Neuronal stem cell (in vitro differentiated cells): ENCODE results near the gene SIRT2.

Experiments used
- DNase-seq: peaks from one replicate; pipeline ENCODE4 v3.0.0-alpha.2; 2013; ENCODE audit warnings: low spot score
- H2AFZ ChIP-seq: one replicate; pipeline ENCODE4 v1.6.1; 2013; ENCODE audit warnings: mild to moderate bottlenecking, low read length, inconsistent platforms
- H2AK5ac ChIP-seq: 2 replicates; pipeline ENCODE4 v1.6.1; 2013; ENCODE audit warnings: low read depth, mild to moderate bottlenecking, inconsistent platforms, low read length, moderate library complexity, mixed read lengths
- H2BK120ac ChIP-seq: 2 replicates; pipeline ENCODE4 v1.6.1; 2013; ENCODE audit warnings: low read depth, mild to moderate bottlenecking, inconsistent platforms, low read length, moderate library complexity, mixed read lengths
- H2BK12ac ChIP-seq: one replicate; pipeline ENCODE4 v1.6.1; 2013; ENCODE audit warnings: low read length, inconsistent platforms
- H2BK15ac ChIP-seq: 2 replicates; pipeline ENCODE4 v1.6.1; 2013; ENCODE audit warnings: mild to moderate bottlenecking, low read length, inconsistent platforms, mixed read lengths
- H2BK5ac ChIP-seq: one replicate; pipeline ENCODE4 v1.6.1; 2013; ENCODE audit warnings: inconsistent platforms, mild to moderate bottlenecking, low read length, moderate library complexity
- H3K14ac ChIP-seq: one replicate; pipeline ENCODE4 v1.6.1; 2013; ENCODE audit warnings: low read length, inconsistent platforms
- H3K18ac ChIP-seq: 2 replicates; pipeline ENCODE4 v1.6.1; 2013; ENCODE audit warnings: low read length, inconsistent platforms
- H3K23ac ChIP-seq: 2 replicates; pipeline ENCODE4 v1.6.1; 2013; ENCODE audit warnings: low read depth, mild to moderate bottlenecking, mixed read lengths, low read length, inconsistent platforms; ENCODE audit not compliant: poor library complexity
- H3K27ac ChIP-seq: replicated peaks from 3 replicates; pipeline ENCODE4 v1.5.1; 2013; ENCODE audit warnings: low read length, inconsistent platforms
- H3K27me3 ChIP-seq, 3 experiments: 2 replicates each; pipeline ENCODE4 v1.6.1; 2013; ENCODE audit warnings: low read length in 3 of 3, mild to moderate bottlenecking in 2 of 3, inconsistent platforms in 1 of 3, low read depth in 1 of 3, mixed read lengths in 1 of 3, moderate library complexity in 1 of 3; ENCODE audit not compliant: control insufficient read depth in 3 of 3, insufficient read depth in 3 of 3
- H3K36me3 ChIP-seq, 2 donors: replicated peaks in 1 of 2; 2 replicates each; pipeline ENCODE4 v1.6.1; 2013; ENCODE audit warnings: low read length in 2 of 2; ENCODE audit not compliant: control insufficient read depth in 2 of 2, insufficient read depth in 2 of 2
- H3K4ac ChIP-seq: 2 replicates; pipeline ENCODE4 v1.6.1; 2013; ENCODE audit warnings: inconsistent platforms, mild to moderate bottlenecking, low read length, moderate library complexity
- H3K4me1 ChIP-seq, 2 donors: 1 replicate in 1 of 2; 2 replicates in 1 of 2; pipeline ENCODE4 v1.6.1; 2013; ENCODE audit warnings: low read length in 2 of 2, low read depth in 1 of 2; ENCODE audit not compliant: control insufficient read depth in 2 of 2, insufficient read depth in 1 of 2
- H3K4me2 ChIP-seq: one replicate; pipeline ENCODE4 v1.6.1; 2013; ENCODE audit warnings: mild to moderate bottlenecking, low read length, inconsistent platforms; ENCODE audit not compliant: insufficient read depth, poor library complexity, severe bottlenecking
- H3K4me3 ChIP-seq, 2 donors: 2 replicates each; pipeline ENCODE4 v1.5.1; 2013; ENCODE audit warnings: low read length in 2 of 2, mild to moderate bottlenecking in 2 of 2, inconsistent platforms in 1 of 2, moderate library complexity in 1 of 2
- H3K79me1 ChIP-seq: one replicate; pipeline ENCODE4 v1.6.1; 2013; ENCODE audit warnings: low read depth, mild to moderate bottlenecking, inconsistent platforms, low read length, moderate library complexity
- H3K9ac ChIP-seq: one replicate; pipeline ENCODE4 v1.6.1; 2013; ENCODE audit warnings: mild to moderate bottlenecking, low read depth, low read length, inconsistent platforms; ENCODE audit not compliant: poor library complexity
- H3K9me3 ChIP-seq, 2 donors: replicated peaks in 1 of 2; 2 replicates each; pipeline versions ENCODE3 to v1.6.1; 2013; ENCODE audit warnings: low read length in 2 of 2, mild to moderate bottlenecking in 2 of 2, inconsistent platforms in 1 of 2, low read depth in 1 of 2, mixed read lengths in 1 of 2, moderate library complexity in 1 of 2; ENCODE audit not compliant: control insufficient read depth in 2 of 2, insufficient read depth in 1 of 2
- H4K8ac ChIP-seq: one replicate; pipeline ENCODE4 v1.6.1; 2013; ENCODE audit warnings: low read depth, mild to moderate bottlenecking, inconsistent platforms, low read length, moderate library complexity
- H4K91ac ChIP-seq: one replicate; pipeline ENCODE4 v1.6.1; 2013; ENCODE audit warnings: low read length, low read depth, mild to moderate bottlenecking, inconsistent platforms; ENCODE audit not compliant: poor library complexity
- WGBS, 2 donors: extraction: QIAGEN DNeasy Blood & Tissue Kit; methylation state at CpG; one replicate each; pipeline ENCODE4 v1.1.7; 2013; ENCODE audit warnings: missing lambda C conversion rate in 2 of 2, mixed read lengths in 1 of 2; ENCODE audit not compliant: insufficient read length in 2 of 2, insufficient replicate concordance in 1 of 2; ENCODE audit errors: extremely low coverage in 2 of 2; 5-methylcytosine and 5-hydroxymethylcytosine counted together

SIRT2 gene

DNA sequence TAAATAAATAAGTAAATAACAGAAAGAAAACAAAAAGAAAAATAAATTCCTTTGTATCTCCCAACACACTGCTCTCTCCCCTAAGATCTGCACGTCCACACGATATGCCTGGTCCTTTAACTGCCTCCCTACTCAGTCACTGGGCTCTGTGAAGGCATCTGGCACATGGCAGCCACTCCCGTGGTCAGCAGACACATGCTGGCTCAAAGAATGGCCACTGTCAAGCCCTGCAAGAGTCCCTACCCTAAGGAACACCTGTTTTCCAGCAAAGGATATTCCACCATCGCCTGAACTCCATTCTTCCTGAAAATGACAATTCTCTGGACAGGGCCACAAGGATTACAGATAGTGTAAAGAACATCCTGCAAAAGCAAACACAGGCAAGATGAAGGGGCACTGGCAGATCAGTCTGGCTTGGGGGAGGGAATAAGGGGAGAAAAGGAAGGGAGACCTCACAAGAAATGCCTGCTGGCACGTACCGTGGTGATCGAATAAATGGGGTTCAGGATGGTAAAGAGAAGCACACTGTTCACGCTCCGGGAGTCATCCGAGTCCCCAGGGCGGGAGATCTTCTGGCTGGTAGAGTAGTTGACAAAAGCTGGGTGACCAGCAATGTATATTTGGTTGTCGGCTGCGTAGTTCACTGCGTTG, 53.9 kb downstream of the SIRT2 start:
- Histone ChIP-seq H3K4me2 (no peak overlapping the region), H4K8ac (no peak overlapping the region), H3K27me3 (no peaks in the 10 kb centered on the region), H3K36me3 (peaks cover 64 to 85% of the 10 kb centered on the region in 2 donors), H3K27ac (no peak overlapping the region), H3K23ac (no peak overlapping the region), H2AFZ (no peak overlapping the region), H3K4me3 (no peak overlapping the region), H2BK5ac (no peak overlapping the region), H3K4ac (no peak overlapping the region), H2AK5ac (no peak overlapping the region), H2BK15ac (no peak overlapping the region), H4K91ac (no peak overlapping the region), H3K18ac (no peak overlapping the region), H2BK12ac (no peak overlapping the region), H3K4me1 (peaks cover 7 to 9% of the 10 kb centered on the region in 2 donors), H3K14ac (no peak overlapping the region), H2BK120ac (no peak overlapping the region), H3K9me3 (no peaks in the 10 kb centered on the region), H3K9ac (no peak overlapping the region), H3K79me1 (peaks cover 12% of the 10 kb centered on the region)
- DNase-seq: no peak
- WGBS, 2 donors: no CpG with 5 or more reads among the region's 14 CpGs

DNA sequence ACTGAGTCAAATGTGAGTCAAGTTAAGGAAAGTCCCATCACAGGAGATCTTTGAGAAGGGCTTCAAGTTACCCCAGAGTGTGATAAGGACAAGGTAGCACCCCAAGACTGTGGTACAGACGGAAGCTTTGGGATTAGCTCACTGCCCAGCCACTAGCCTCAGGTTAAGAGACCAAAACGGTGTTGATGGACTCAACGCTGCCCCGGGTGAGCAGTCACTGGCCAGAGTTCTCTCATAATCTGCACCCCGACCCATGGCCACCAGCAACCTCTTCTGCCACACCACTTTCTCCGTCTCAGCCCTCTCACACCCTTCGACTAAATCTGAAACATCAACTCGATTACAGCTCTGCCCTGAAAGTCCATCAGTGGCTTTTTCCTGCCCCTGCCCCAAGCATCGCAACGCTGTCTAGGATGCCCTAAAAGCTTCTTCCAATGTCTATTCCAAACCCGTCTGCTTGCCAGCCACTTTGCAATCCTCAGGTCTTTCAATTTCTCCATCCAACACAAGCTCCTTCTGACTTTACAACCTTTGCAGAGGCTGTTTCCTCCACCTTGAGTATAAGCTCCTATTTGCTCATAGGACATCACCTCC, 55.2 kb downstream of the SIRT2 start:
- WGBS, 2 donors: no CpG with 5 or more reads among the region's 11 CpGs
- H2AFZ ChIP-seq: no peak overlapping the region
- H3K14ac ChIP-seq: no peak overlapping the region
- no peak overlapping the region for H2AK5ac ChIP-seq
- H2BK12ac ChIP-seq: no peak overlapping the region
- no peak overlapping the region for H4K91ac ChIP-seq
- H3K36me3 ChIP-seq: peaks cover 74 to 99% of the 10 kb centered on the region in 2 donors
- no peak overlapping the region for H3K18ac ChIP-seq
- peak overlapping the region; percentile 0 for H2BK5ac ChIP-seq
- H3K79me1 ChIP-seq: peaks cover 12% of the 10 kb centered on the region
- H3K23ac ChIP-seq: no peak overlapping the region
- no peak overlapping the region for H3K4ac ChIP-seq
- H2BK15ac ChIP-seq: no peak overlapping the region
- H3K27ac ChIP-seq: no peak overlapping the region
- H3K9ac ChIP-seq: no peak overlapping the region
- H3K4me2 ChIP-seq: no peak overlapping the region
- H3K27me3 ChIP-seq: no peaks in the 10 kb centered on the region
- H3K4me1 ChIP-seq: peaks cover 7 to 9% of the 10 kb centered on the region in 2 donors
- H3K4me3 ChIP-seq: no peak overlapping the region
- no peak for DNase-seq
- no peaks in the 10 kb centered on the region for H3K9me3 ChIP-seq
- no peak overlapping the region for H2BK120ac ChIP-seq
- H4K8ac ChIP-seq: no peak overlapping the region

- no peak overlapping the region for H2BK12ac ChIP-seq
- H4K8ac ChIP-seq: no peak overlapping the region
- H3K4me3 ChIP-seq: no peak overlapping the region
- H2BK5ac ChIP-seq: peak overlapping the region; percentile 13
- peaks cover 12% of the 10 kb centered on the region for H3K79me1 ChIP-seq
- no peak overlapping the region for H3K9ac ChIP-seq
- H3K14ac ChIP-seq: no peak overlapping the region
- WGBS, 2 donors: no CpG with 5 or more reads among the region's 9 CpGs
- H3K4me1 ChIP-seq: peaks cover 3 to 5% of the 10 kb centered on the region in 2 donors
- H2BK15ac ChIP-seq: no peak overlapping the region
- H3K23ac ChIP-seq: no peak overlapping the region
- no peak overlapping the region for H3K18ac ChIP-seq
- DNase-seq: no peak
- H3K27ac ChIP-seq: no peak overlapping the region
- no peak overlapping the region for H3K4me2 ChIP-seq
- H2AFZ ChIP-seq: no peak overlapping the region
- no peak overlapping the region for H2AK5ac ChIP-seq
- no peak overlapping the region for H2BK120ac ChIP-seq
- H3K9me3 ChIP-seq: no peaks in the 10 kb centered on the region
- H3K36me3 ChIP-seq: peaks cover 83 to 100% of the 10 kb centered on the region in 2 donors
- no peaks in the 10 kb centered on the region for H3K27me3 ChIP-seq
- H4K91ac ChIP-seq: no peak overlapping the region
- H3K4ac ChIP-seq: no peak overlapping the region
These were observed 56.2 kb downstream of the SIRT2 start for GRCh38 chr19:38843175-38843758.

DNA sequence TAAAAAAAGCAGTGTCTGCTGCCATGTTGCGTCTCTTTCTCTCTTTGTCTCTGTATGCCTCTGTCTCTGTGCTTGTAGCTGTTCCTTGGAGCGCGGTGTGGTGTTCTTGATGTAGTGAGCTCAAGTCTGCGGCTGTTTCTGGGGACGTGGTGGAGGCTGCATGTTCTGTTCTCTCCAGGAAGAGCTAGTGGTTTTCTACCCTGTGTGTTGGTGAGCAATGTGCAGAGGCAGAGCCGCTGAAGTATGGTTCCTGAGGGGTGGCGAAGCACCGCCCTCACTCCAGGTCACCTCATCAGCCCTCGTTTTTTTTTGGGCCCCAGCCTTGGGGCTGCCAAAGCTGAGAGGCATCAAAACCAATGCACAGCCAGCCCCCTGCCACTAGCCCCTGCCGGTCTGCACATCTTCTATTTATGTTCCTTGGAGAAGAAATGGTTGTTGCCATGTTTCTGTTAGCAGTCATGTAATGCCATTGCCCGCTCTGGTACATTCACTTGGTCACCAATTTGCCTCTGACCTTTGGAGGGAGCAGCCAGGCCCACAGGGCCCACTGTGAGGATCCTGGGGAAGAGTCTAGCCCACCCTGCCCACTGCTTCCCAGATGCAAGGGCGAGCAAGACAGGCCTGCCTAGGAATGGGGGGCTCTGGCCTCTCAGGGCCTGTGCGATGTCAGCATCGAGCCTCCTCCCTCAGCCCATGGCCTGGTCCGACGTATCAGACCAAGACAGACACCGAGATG, 56.8 kb downstream of the SIRT2 start:
- Histone ChIP-seq H2AFZ (no peak overlapping the region), H2BK12ac (no peak overlapping the region), H3K79me1 (peaks cover 10% of the 10 kb centered on the region), H2BK120ac (no peak overlapping the region), H2AK5ac (no peak overlapping the region), H2BK15ac (no peak overlapping the region), H2BK5ac (peak overlapping the region; percentile 13), H3K27ac (peak overlapping the region; percentile 6), H3K23ac (no peak overlapping the region), H3K27me3 (no peaks in the 10 kb centered on the region), H3K14ac (no peak overlapping the region), H3K18ac (no peak overlapping the region), H3K9ac (peak overlapping the region; percentile 52), H3K4me2 (no peak overlapping the region), H3K4me3 (no peak overlapping the region), H4K91ac (no peak overlapping the region), H3K4ac (no peak overlapping the region), H3K4me1 (peaks cover 0 to 2% of the 10 kb centered on the region in 2 donors), H3K9me3 (no peaks in the 10 kb centered on the region), H4K8ac (no peak overlapping the region), H3K36me3 (peaks cover 87 to 100% of the 10 kb centered on the region in 2 donors)
- DNase-seq: no peak
- WGBS, 2 donors: no CpG with 5 or more reads among the region's 17 CpGs
